ENCODE results near the gene SNRPB2.

SNRPB2 gene

DNA sequence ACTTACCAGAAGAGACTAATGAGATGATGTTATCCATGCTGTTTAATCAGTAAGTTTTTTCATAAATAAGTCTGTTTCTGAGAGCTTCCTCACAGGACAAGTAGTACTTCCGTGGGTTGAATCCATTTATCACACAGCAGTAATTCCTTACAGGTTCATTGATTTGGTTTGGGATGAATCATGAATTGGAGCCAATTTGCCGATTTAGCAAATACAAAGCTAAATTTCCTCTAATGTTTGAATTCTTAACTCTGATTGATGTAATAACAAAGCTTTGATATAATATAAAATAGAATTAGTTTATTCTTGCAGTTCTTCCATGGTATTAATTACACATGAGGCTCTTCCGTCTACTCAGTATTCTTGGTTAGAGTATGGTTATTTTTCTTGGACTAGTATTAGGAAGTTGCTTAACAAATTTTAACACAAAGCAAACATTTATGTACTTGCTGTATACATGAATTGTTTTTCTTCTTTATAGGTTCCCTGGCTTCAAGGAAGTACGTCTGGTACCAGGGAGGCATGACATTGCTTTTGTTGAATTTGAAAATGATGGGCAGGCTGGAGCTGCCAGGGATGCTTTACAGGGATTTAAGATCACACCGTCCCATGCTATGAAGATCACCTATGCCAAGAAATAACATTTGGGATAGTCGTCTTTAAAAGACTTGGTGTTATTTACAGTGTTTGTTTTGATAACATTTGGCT, 10.7 kb downstream of the SNRPB2 start:
- DNase-seq = no peak

DNA sequence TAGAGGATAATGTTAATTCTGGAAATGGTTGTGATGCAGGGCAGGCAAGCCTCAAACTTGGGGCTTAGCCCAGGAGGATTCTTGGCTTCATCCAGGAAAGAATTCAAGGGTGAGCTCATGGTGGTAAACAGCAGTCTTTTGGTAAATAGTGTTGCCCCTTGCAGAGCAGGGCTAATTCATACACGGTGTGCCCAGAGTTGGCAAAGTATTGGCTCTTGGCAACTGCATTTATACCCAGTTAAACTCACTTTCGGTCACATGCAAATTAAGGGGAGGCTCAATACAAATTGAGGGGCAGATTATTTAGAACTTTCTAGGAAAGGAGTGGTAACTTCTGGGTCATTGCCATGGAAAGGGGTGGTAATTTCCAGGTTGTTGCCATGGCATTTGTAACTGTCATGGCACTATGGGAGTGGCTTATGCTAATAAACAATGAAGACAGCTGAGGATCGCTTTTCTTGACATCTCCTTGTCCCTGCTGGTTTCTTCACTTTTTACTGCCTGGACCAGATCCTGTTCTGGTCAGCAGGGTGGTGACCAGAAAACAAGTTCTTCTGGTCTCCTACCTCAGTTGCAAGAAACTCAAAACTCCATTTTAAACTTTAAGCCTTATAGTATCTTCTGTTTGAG, 14.5 kb downstream of the SNRPB2 start:
- DNase-seq = no peak

DNA sequence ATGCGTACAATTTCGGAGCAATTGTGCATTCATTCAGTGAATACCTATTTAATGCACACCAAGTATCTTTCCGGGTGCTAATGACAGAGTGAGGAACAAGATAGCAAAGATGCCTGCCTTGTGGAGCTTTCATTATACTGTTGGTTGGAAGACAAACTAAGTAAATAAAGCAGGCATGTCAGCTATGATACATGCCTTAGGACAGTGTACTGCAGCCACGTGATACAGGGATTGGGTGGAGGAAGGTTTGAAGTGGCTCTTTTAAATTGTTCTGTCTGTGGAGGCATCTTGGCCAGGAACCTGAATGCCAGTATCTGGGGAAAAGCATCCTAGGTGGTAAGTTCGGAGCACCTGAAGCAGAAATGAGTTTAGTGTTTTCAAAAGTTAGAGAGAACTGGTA, 15.4 kb downstream of the SNRPB2 start:
- no peak for DNase-seq

DNA sequence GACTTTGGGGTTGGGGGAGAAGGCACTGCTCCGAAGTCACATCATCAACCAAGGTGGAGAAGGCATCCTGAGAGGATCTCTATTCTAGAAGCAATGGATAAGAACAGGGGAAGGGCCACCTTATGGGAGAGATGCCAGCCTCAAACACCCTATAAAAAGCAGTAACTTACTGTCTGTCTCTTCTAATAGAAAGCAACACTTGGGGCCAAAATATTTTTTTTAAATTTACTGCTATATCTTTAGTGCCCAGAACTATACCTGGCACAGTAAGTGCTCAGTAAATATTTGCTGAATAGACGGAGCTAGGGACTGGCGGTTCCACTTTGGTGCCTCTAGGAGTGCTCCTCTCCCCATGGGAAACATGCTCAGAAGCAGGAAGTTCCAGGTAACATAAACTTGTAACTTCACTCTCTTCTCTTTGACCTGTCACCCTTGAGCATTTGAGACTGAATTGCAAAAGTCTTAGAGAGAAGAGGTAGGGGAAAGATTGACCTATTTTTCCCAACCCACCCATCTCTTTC, 17.5 kb downstream of the SNRPB2 start:
- no peak for DNase-seq

DNA sequence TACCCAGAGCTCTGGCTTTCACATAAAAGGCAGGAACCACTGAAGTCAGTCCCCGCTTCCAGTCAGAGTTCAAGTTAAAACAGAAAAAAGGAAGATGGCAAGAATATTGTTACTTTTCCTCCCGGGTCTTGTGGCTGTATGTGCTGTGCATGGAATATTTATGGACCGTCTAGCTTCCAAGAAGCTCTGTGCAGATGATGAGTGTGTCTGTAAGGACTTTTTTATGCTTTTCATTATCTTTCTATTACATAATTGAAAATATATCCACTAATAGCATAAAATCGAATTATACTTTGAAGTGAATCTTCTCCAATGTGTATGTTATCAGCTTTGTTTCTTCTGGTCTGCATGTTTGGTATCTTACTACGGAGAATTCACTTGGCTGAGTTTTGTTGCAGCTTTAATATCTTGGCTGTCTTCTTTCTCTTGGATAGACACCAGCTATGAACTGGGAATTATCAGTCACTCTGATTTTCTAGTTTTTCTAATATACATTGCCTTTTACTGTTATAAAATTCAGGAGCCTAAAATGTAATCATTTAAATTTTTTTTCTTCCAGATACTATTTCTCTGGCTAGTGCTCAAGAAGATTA, 18.6 kb downstream of the SNRPB2 start, which contains the start of gene OTOR:
TSS of gene OTOR (plus strand) at position 51 of the 593 bp plus-strand sequence. CDS start at position 95, 44 bp downstream.
- no peak for DNase-seq

DNA sequence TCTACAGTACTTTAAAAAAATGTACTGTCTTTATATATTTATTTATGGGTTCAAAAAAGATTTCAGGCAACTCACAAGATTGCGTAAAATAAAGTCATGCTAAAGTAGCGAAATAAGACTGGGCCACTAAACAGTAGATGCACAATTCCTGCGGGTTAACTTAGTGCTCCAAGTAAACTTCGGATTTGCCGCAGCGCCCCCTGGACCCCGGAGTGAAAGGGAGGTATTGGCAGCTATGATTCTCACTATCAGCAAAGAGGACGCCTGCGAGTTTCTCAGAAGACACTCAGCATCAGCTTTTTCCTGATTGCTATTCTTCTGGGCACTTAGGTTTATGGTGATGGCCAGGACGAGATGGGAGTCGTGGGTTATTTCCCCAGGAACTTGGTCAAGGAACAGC, 19.7 kb downstream of the SNRPB2 start:
- DNase-seq = no peak

DNA sequence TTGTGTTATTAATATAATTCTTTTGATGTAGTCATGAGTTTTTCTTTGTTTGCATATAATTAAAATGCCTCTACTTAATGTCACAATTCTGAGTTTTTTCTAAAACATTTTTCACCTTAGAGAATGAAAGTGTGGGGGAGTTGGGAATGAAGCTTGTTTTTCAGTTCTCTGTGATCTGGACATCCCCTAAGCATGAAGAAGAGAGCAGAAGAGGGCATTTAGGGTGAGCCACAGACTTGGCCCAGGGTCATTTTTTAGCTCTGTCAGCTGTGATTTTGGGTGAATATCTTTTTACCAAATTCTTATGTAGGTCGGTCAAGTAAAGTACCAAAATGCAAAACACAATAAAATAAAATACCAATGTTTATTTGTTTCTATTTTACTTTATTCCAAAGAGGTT, 22.3 kb downstream of the SNRPB2 start:
- DNase-seq = no peak

DNA sequence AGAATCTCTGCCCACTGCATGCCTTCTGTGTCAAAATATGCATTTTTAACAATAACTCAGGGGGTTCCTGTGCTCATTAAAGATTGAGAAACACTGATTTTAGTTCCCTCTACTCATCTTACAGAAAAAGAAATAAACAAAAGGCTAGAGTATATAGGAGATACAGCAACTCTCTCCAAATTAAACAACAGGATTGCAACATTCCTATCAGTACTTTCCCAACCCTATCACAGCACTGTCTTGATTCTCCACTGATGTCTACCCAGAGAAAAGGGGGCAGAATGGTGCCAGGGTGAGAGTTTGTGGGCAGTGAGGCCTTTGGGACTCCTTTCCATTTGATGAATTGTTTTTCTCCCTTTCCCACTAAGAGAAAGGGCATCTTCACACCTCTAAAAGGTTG, 23.1 kb downstream of the SNRPB2 start:
- DNase-seq = no peak

DNA sequence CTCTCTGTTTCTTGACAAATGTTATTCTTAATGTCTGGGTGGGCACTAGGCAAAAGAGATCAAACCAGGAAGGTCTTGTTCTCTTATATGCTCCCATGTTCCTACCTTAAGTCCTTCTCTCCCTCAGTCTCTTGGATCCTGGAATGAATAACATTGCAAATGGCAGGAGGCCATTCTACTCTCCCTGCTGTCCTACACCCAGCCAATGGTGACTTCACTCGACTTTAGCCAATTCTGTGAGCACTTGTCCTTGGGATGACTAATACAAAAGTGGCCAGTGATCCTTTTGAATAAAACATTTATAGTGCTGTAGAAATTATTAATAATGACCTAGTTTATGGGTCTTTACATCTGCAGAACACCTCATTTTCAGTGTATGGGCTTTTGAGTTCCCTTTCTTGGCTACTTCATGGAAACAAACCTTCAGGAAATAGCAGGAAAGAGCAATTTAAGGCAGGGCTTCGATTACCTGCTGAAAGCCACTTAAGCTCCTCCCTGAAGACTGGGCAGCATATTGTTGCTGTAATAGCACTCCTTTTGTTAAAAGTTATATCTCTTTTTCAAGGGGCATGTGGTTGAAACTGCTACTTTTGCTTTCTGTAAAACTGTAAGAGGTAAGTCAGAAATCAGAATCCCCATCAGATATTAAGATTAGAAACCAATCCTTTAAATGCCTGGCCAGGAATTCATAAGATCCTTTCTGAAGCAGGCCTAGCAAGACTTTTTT, 28.8 kb downstream of the SNRPB2 start:
- DNase-seq = no peak

DNA sequence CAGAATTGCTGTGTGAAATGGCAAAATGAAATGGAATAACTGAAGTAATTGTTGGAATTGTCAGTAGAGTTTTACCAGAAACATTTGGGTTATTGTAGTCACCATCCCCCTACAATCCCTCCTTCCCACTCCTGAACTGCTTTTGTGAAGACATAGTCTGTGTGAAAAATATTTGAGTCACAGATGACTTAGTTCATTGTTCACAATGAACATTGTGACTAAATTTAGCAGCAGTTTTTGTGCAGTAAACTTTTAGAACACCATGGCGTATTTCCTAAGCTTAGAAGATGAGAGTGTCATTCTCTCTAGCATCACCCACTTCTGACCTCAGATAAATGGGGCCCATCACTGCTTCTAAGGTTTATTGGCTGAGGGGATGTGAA, 29.3 kb downstream of the SNRPB2 start:
- no peak for DNase-seq

DNA sequence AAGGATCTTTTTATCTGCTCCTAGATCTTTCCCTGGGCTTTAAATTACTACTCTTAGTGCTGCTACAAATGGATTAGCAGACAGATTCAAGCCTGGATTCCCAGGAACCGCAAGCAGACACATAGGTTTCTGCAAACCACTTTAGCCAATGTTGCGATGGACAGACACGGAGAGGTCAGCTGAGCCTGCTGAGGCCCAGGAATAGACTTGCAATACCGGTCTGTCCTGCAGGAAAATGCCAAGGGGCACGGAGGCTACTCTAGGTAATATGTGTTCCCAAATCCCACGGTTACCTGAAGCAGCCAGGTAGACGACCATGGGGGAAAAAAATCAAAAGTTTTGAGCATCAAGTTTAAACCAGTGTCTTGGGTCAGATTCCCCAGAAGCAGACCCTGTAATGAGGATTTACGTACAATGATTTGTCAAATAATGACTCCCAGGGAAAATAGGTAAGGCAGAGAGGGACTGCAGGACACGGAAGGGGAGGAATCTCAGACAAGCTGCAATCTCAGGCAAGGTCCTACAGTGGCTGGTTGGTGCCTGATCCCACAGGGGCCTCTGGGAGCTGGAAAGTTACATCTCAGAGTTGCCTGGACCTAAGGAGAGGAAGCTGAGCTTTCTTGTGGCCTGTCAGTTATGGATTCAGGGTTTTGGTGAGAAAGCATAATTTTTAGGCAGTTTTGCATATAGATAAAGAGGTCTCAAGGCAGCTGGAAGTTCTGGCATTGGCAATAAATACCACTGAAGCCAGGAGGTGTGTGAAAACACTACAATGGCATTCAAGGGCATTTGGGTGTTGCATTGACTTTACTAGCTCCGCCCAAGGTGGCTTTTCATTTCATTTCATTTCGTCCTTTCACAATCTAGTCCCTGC, 30.8 kb downstream of the SNRPB2 start:
- no peak for DNase-seq

DNA sequence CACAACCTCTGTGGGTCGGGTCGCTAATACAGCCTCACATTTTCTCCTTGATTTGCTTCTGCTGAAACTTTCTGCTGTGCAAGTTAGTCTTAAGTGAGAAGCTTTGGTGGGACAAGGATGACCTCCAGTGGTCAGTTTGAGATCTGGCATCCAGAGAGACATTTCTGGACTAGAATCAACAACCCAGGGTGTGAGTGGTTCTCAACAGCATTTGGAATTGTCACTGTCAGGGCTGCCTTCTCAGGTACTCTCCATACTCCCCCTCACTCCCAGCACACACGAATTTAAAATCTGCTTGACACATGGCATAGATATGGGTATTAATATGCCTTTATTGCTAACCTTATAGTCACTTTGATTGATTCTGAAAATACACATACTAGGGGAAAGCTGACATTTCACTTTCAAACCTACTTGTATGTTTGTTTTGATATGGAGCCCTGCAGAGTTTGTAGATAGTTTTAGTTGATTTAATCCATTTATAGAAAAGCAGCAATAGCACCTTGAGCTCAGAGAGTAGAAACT, 31.5 kb downstream of the SNRPB2 start:
- DNase-seq = peak; percentile 54

DNA sequence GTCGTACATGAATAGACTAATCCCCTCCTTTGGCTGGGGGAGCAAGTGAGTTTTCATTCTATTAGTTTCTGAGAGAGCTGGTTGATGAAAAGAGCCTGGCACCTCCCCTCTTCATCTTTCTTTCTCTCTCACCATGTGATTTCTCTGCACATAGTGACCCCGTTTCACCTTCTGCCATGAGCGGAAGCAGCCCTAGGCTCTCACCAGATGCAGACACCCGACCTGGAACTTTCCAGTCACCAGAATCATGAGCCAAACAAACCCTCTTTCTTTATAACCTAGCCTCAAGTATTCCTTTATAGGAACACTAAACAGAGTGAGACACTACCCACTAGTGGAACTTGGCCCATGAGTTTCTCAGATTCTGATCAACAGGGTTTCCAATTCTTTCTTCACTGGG, 34.7 kb downstream of the SNRPB2 start:
- DNase-seq = no peak

DNA sequence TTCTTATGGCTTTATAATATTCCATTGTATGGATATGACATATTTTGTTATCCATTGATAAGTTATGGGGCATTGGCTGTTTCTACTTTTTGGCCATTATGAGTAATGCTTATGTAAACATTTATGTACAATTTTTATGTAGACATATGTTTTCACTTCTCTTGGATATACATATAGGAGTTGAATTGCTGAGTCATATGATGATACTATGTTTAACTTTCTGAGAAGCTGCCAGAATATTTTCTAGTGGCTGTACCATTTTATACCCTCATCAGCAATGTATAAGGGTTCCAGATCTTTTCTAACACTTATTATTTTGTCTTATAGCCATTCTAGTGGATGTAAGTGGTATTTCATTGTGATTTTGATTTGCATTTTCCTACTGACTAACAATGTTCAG, 41.4 kb downstream of the SNRPB2 start:
- DNase-seq = no peak

DNA sequence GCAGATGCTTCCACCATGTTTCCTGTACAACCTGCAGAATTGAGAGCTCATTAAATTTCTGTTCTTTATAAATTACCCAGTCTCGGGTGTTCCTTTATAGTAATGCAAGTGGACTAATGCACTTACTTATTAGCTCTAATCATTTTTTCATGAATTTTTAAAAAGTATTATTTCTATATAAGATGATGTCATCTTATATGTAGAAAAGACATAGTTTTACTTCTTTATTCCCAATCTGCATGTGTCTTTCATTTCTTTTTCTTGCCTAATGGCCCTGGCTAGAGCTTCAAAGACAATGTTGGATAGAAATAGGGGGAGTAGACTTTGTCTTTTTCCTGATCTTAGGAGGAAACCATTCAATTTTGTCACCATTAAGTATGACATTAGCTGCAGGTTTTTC, 46.1 kb downstream of the SNRPB2 start:
- no peak for DNase-seq

DNA sequence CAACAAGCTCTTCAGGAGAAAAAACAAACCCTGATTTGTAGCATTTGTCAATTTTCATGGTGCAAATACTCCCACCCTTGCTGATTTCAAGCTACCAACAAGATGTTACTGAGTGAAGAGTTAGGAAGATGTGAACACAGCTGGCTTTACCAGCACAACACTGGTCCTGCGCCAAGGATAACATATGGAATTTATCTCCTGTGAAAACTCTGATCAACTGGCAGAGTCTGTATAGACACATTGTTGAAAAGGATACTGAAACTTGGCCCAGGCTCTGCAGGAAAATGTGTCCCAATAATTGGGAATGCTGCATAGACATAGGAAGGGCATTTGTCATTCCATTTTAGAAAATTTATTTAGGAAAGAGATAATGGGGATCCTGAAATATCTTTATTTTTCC, 47.3 kb downstream of the SNRPB2 start:
- no peak for DNase-seq

DNA sequence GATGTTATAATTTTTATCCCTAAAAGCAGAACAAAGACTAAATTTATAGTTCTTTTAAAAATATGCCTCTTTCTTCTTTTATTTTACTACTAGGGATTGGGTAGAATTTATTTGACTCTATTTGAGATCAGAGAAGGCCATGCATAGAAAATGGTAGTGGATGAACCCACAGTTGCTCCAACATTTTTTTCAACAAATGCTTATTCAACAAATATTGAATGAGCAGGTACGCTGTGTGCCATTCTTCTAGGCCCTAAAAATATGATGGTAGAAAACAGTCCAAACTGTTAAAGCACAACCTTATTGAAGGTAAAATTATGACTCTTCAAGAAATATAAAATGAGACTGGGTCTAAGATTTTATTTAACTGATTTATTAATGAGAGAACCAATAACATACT, 48.3 kb downstream of the SNRPB2 start:
- DNase-seq = no peak

DNA sequence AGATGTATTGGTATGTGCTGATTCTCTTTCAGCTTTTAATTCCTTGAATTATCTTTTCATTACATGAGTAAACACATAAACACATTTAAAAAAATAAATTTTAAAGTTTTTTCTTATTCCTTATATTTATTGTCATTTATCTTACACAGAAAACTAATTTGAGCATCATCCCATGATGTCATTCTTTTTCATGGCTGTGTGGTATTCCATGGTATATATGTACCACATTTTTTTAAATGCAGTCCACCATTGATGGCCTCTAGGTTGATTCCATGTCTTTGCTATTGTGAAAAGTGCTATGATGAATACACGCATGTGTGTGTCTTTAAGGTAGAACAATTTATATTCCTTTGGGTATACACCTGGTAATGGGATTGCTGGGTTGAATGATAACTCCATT, 51.7 kb downstream of the SNRPB2 start:
- no peak for DNase-seq

DNA sequence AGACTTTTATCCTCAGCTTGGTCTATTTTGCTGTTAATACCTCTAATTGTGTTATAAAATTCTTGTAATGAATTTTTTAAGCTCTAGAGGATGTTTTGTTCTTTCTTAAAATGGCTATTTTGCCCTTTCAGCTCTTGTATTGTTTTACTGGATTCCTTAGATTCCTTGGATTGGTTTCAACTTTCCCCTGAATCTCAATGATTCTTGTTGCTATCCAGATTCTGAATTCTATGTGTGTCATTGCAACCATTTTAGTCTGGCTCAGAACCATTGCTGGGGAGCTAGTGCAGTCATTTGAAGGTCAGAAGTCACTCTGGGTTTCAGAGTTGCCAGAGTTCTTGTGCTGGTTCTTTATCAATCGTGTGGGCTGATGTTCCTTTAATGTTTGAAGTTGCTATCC, 55.4 kb downstream of the SNRPB2 start:
- no peak for DNase-seq
